DMS153 (cell line): ENCODE measurements around the gene MRPL14.

Experiments
- DNase-seq: peaks from one replicate; lab custom pipeline; 2025; lab: John Stamatoyannopoulos, UW

The MRPL14 gene

DNA sequence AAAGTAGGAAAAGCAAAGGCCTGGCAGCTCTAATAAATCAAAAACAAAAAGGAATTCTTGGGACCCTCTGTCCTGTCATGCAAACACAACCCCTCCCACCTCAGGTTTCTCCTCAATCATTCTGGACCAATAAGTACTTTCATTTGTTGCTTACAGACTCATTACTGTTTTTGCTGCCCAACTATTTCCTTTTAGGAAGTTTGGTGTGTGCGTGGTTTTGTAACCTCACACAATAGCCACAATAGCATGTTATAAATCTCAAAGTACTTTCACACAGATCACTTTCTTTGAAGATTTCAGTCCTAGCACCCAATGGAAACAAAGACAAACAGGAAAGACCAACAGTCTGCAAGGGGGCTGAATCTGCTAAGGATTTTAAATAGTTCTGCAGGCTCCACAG, 4.5 kb downstream of the MRPL14 start:
- no peak for DNase-seq

DNA sequence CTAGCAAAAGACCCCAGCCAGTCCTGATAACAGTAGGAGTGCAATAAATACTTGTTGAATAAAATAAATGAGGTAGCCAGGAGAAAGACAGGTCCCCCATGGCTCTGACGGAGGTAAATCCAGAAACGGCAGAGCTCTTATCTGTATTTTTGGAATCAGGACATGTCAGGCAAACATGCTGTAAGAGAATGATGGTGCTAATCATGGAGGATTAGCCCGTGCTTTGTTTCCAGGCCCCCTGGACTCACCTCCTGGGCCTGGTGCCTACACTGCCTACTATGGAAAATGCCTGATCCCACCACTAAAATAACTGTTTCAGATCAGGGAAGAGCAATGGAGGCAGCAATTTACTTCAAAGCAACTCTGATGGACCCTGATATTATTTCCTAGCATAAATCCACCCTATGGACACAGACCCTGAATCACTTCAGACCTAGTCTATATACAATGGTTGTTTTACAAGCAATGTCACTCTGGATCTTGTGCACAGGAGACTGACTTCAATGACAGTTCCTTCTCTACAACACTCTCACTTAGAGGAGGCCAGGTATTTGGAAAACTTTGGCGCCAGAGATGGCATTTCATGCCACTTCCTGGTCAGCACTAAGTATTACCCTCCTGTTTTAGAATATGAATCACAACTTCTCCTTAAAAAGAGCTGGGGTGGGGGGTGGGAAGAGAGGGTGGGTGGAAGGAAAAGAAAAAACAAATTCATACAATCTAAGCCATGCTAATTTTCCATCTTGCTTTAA, 6.4 kb downstream of the MRPL14 start:
- DNase-seq, result no peak

DNA sequence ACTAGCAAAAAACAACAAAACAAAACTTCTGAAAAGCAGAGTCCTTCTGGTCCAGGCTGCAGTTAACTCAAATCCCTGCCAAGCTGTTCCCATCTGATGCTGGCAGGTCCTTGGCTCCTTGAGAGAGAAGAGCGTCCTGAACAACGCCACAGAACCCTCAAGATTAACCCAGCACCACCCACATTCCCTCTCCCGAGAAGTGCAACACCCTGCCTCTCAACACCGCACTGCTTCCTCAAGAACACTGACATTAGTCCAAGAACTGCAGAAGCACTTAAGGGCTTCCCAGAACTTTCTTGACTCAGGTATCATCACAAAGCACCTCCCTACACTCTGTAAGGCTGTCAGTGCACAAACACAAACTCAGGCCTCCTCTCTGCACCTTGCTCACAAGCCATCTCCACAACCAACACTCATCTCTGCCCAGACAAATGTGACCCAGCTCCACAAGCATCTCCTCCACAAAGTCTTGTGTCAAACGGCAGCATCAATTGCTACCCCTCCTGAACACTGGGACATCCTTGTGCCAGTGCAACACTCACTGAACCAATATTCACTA, 7.5 kb downstream of the MRPL14 start:
- no peak for DNase-seq

DNA sequence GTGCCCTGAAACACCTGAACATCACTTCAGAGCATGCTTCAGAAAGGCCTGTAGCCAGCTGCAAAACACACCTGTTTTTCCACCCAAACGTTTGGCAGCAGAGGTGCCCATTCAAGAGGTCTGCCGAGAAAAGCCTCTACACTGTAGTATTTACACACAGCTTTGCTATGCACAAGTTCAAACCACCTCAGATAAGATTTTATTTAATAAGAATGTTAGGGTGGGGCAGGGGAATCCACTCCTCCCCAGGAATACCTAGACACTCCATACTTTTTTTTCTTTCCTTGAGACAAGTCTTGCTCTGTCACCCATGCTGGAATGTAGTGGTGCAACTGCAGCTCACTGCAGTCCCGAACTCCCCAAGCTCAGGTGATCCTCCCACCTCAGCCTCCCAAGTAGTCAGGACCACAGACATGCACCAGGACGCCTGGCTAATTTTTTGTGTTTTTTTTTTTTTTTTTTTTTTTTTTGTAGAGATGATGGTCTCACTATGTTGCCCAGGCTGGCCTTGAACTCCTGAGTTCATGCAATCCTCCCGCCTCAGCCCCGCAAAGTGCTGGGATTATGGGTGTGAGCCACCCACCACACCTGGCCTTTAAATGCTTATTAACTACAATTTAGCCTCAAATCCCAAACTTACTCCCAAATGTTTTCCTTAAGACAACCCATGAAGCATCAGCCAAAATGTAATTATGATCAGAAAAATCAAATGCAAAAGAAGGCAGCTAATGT, 9.7 kb downstream of the MRPL14 start:
- no peak for DNase-seq

DNA sequence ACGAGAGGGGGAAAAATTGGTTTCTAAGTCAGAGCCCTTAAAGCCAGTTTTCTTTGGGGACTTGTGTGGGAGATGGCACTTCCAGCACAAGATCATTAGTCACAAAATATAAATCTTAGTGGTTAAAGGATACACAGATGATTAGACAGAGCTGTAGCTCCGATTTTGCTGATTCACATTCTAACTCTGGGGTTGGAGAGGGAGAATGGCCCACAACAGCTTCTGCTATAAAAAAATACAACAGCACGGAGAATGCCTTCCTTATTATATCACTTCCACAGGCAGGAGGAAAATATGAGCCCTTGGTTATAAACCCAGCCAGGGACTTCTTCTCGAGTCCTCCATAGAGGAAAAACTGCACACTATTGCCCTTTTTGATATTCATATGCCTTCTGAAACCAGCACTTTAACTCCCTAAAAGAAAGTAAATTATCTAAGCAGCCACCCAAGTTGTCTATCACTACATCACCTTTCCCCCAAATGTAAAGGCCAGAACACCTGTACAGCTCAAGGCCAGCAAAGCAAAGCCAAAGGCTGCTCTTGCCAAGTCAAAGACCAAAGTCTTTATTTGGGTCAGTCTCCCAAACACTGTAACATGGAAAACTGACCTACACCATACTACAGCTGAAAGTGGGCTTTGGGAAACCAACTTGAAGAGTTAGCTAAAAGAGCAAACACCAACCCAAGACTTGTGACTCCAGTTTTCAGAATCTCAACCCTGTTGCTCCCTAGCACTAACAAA, 10.4 kb downstream of the MRPL14 start:
- no peak for DNase-seq

GRCh38 chr6:44115866-44116265, 11.4 kb downstream of the MRPL14 start:
- DNase-seq, result no peak

GRCh38 chr6:44113414-44113813, 13.8 kb downstream of the MRPL14 start:
- no peak for DNase-seq

- no peak for DNase-seq
Measured at GRCh38 chr6:44111434-44112417, 15.5 kb downstream of the MRPL14 start.

GRCh38 chr6:44110966-44111365, 16.3 kb downstream of the MRPL14 start:
- DNase-seq, result no peak

DNA sequence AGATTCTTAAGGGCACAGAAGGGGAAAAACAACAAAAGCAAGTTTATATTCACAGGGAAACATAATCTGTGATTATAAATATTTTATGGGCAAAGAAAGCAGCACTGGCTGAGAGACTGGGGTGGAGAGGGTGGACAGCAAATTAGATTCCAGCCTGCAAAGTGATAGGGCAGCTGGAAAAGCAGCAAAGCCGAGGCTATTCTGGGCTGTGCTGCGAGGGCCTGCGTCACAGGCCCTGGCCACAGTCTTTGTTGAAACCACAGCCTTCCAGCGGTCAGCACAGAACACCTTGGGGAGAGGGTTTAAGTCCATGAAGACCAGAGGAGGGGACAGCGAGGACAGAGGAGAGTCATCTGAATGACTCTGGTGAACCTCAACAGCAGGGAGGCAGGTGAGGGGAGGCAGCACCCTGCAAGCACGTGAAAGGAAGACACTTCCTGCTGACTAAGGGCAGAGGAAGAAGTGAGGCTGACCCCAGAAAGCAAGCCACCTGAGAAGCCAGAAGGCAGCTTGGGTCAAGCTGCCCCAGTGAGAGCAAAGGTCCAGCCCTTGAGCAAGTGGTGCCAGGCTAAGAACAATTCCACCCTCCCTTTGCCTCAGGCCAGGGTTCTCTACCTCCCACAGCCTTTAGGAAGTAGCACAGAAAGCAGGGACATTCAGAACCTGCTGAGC, 17.1 kb downstream of the MRPL14 start:
- no peak for DNase-seq

DNA sequence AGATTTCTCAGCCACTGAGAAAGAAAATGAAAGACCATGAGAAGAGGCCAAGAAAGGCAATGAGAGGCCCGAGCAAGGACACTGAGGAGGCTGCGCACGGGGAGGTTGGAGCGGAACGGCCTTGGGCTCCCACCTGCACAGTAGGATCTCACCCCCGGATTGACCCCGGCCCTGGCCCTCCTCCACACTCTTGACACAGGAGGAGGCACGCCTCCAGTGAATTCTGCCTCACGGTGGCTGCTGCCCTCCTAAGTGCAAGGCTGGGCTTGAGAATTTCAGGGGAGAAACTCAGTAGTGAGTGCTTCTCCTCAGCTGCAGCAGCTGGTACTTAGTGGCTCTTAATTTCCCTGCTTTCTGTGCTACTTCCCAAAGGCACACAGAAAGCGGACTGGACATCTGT, 18.0 kb downstream of the MRPL14 start:
- no peak for DNase-seq

DNA sequence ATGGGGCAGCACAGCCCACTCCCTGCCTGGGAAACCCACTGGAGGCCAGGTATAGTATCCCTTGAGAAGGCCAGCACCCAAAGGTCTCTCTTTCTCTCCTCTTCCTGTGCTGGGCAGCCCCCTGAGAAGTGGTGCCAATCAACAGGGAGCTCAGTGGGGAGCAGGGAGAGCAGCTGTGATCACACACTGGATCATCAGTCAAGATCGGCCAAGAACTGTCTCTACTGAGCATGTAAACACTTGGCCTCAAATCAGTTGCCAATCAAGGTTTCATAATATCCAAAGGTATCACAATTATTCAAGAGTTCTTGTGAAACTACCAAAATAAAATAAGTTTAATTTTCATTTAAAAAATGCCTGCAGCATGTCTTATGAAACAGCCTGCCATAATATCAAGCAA, 18.8 kb downstream of the MRPL14 start:
- DNase-seq, result no peak

DNA sequence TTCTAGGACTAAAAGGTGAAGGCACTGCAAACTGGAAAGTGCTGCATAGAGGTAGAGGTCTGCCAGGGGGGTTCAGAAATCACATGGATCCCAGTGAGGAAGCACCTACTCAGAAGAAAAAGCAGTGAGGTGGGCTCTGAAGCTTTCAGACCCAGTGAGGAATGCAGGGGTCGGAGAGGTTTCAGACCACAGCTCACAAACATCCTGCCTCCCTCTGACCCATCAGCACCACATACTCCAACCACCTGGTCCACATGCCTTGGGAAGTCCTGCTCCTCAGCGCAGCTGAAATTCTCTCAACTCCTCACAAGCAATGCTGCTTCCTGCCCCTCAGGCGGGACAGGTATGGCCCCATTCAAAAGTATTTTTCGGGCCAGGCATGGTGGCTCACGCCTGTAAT, 20.2 kb downstream of the MRPL14 start:
- DNase-seq, result no peak

DNA sequence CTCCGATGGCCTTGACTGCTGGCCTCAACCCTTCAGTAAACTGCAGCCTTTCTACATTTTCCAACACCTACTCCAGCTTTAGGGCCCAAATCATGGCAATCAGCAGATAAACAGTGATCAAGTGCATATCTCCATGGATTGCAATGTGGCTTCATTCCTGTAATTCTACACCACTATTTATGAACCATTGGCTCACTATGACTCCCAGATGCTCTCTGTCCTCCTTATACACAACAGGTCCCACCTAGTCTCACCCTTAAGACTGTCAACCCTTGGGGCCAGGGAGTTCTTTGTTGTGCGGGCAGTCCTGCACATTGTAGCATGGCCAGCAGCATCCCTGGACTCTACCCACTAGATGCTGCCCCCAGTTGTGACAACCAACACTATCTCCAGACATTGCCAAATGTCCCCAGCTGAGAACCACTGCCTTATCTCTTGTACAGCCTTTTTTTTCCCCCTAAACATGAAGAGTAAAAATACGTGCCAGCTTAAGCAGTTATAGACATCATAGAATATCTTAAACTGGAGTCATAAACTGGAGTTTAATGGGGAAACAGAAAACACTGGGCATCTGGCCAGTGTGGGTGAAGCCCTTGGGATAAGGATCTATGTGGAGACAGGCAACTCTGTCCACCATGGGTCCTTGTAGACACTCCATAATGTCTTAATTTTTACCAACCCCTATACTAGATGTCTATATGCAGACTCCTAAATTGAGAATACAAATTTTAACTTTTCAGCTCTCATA, 21.1 kb downstream of the MRPL14 start:
- no peak for DNase-seq

GRCh38 chr6:44105146-44105545, 22.1 kb downstream of the MRPL14 start:
- DNase-seq, result no peak

DNA sequence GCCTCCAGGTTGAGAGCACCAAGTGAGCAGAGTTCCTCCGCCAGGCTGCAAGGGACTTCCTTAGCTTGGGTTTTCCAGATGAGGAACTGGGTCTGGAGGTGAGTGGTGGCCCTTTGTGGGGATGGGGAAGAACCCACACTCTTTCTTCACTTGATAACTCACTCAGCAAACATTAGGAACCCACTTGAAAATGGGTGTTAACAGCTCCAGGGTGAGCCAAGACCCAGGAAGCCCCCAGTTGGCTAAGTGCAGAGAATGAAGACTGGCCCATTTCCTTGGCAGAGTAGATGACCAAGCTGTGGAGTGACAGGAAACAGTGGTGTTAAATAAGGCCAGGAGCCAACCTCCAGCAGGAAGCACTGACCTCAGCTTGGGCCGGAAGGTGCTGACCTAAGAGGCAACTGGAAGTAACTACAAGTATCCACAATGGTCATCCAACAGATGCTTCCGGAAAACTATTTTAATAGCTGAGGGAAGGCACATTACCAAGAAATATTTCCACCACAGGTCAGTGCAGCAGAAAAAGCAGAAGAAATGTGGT, 22.7 kb downstream of the MRPL14 start:
- DNase-seq, result no peak

DNA sequence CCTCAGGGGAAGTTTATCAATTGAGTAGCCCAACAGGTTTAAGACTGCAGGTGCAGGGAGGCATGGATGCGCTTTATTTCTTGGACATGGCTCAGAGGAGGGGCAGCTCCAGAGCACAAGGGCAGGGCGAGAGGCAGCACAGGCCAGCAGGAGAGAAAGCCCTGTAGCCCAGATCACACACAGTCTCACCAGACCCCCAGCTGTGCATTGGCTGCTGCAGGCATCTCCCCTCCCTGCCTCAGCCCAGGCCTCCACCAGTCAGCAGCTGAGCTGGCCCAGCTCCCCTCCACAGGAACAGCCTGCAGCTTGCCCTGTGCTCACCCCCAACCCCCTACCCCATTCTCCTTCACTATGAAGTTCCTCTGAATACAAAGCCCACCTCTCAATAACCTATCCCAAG, 24.7 kb downstream of the MRPL14 start:
- DNase-seq, result no peak

DNA sequence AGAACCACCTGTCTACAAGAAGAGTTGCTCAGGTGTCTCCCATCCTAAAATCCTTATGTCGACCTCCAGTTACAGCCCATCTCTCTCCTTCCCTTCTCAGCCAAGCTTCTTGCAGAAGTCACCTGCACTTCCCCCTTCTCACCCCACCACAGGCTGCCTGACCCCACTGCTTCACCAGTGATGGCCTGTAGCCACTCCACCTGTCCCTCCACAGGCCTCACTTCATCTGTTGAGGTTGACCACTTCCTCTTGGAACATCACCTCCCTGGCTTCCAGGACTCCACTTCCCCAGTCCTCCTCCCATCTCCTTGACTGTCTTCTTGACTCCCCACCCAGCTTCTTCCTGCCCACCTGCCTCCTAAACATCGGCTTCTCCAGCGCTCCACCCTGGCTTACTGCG, 25.4 kb downstream of the MRPL14 start:
- no peak for DNase-seq

GRCh38 chr6:44100088-44100550, 27.1 kb downstream of the MRPL14 start:
- DNase-seq, result no peak

GRCh38 chr6:44099192-44099591, 28.1 kb downstream of the MRPL14 start:
- DNase-seq, result no peak
